ENCODE data around the gene OLFML2A. TPM values are rescaled to one million over a fixed set of nuclear protein-coding genes. Genes with fewer than 3 reads are reported as not detected.

OLFML2A gene
- total RNA-seq, 1 experiment from 2014 or later = 5.8 TPM

DNA sequence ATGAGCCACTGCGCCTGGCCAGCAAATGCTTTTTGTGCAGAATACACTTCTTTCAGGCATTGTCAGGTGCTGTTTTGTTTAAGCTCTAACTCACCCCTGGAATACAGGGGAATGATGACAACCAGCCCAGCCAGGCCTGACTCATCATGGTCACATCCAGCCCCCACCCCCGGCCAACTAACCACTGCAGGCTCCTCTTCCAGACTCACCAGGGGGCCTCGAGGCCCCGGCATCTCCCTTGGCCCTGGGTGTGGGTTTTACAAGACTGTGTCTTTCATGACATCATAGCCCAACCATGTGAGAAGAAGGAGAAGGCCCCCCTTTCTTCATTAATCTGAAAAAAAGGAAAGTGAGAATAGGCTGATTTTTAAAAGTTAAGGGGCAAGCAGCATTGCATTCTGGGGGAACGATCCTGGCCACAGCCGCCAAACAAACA, 35.5 kb downstream of the OLFML2A start:
- Histone ChIP-seq H3K4me1 (ENCODE audit: insufficient read depth, low read length) (peaks cover 3% of the 10 kb centered on the region; the same call in 1 of the 2 replicates), H3K79me1 (ENCODE audit: insufficient read depth, low read depth, low read length, poor library complexity, severe bottlenecking) (no peaks in the 10 kb centered on the region), H4K91ac (ENCODE audit: insufficient read length, low read depth, low read length) (no peak overlapping the region), H3K79me2 (ENCODE audit: insufficient read depth, low read length) (no peaks in the 10 kb centered on the region), H3K23me2 (ENCODE audit: insufficient read length, low read depth, low read length, poor library complexity, severe bottlenecking) (no peaks in the 10 kb centered on the region), H2AK5ac (ENCODE audit: insufficient read length, low read length) (no peak overlapping the region), H3K9me3 (ENCODE audit: control insufficient read depth, low read depth, low read length) (no peaks in the 10 kb centered on the region), H2BK12ac (ENCODE audit: insufficient read length, low read depth, low read length) (no peak overlapping the region), H3K23ac (ENCODE audit: insufficient read length, low read depth, low read length) (no peak overlapping the region), H2BK120ac (ENCODE audit: low read depth, low read length, poor library complexity, severe bottlenecking) (no peak overlapping the region), H2BK20ac (ENCODE audit: low read depth, low read length, poor library complexity, severe bottlenecking) (no peak overlapping the region), H3K14ac (ENCODE audit: insufficient read depth, low read length) (no peak overlapping the region), H3K4me2 (ENCODE audit: insufficient read depth, insufficient read length, low read length) (no peak overlapping the region), H3K4ac (ENCODE audit: low read depth, low read length) (no peak overlapping the region), H4K20me1 (ENCODE audit: control insufficient read depth, insufficient read depth, insufficient read length) (no peaks in the 10 kb centered on the region), H3K18ac (ENCODE audit: insufficient read length, low read depth, low read length) (no peak overlapping the region), H3T11ph (ENCODE audit: low read length) (no peak overlapping the region), H3K27me3 (ENCODE audit: insufficient read depth, low read length) (no peaks in the 10 kb centered on the region), H2BK5ac (ENCODE audit: insufficient read length, low read length) (no peak overlapping the region), H3K9ac (ENCODE audit: extremely low read depth, insufficient read length, low read length) (no peak overlapping the region), H4K5ac (ENCODE audit: insufficient read length, low read depth, low read length) (no peak overlapping the region), H3K27ac (ENCODE audit: insufficient read length, low read depth, low read length) (no peak overlapping the region), H2BK15ac (ENCODE audit: low read depth, low read length) (no peak overlapping the region), H2AFZ (ENCODE audit: low read length) (no peak overlapping the region), H4K8ac (replicated peaks; ENCODE audit: insufficient read length, low read depth, low read length) (no peak overlapping the region), H3K56ac (ENCODE audit: insufficient read length, low read depth, low read length) (no peak overlapping the region)
- WGBS (ENCODE audit: extremely low coverage, insufficient read length, low lambda C conversion rate) = no CpG with 5 or more reads among the region's 6 CpGs
- H3K36me3 Mint-ChIP-seq (ENCODE audit: insufficient read depth in 1 of 3, low read depth in 3 of 3) = no peaks in the 10 kb centered on the region; a peak in 1 of 7 replicates
- no peaks in the 10 kb centered on the region for H3K27me3 Mint-ChIP-seq (ENCODE audit: low read depth)
- TF ChIP-seq, protein P1, sequence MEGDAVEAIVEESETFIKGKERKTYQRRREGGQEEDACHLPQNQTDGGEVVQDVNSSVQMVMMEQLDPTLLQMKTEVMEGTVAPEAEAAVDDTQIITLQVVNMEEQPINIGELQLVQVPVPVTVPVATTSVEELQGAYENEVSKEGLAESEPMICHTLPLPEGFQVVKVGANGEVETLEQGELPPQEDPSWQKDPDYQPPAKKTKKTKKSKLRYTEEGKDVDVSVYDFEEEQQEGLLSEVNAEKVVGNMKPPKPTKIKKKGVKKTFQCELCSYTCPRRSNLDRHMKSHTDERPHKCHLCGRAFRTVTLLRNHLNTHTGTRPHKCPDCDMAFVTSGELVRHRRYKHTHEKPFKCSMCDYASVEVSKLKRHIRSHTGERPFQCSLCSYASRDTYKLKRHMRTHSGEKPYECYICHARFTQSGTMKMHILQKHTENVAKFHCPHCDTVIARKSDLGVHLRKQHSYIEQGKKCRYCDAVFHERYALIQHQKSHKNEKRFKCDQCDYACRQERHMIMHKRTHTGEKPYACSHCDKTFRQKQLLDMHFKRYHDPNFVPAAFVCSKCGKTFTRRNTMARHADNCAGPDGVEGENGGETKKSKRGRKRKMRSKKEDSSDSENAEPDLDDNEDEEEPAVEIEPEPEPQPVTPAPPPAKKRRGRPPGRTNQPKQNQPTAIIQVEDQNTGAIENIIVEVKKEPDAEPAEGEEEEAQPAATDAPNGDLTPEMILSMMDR (conservative IDR thresholded peaks at IDR 0.05) = no peak
- H3K4me3 Mint-ChIP-seq = peak overlapping the region in 1 of 2 experiments; percentile 45; a peak in 1 of 5 replicates
- peak overlapping the region; percentile 62 to 93 (median 77); a peak in 4 of 7 replicates for H3K27ac Mint-ChIP-seq
- no peaks in the 10 kb centered on the region for H3K9me3 Mint-ChIP-seq
- DNase-seq = no peak
- H3K4me1 Mint-ChIP-seq = peaks cover 37 to 45% of the 10 kb centered on the region in 2 experiments
